A673 (cell line): ENCODE measurements around the gene HRH1.

Experiments
- EZH2 ChIP-seq: fragments of 200-600 bp; sonication (generic); IDR thresholded peaks from 2 replicates; pipeline ENCODE4 v1.6.1; 2017; ENCODE audit warnings: borderline replicate concordance, low read depth, mild to moderate bottlenecking, mixed read lengths, antibody characterized with exemption, low read length; ENCODE audit not compliant: poor library complexity, severe bottlenecking
- TF ChIP-seq, protein P1 (sequence below): fragments of 300-800, 200-600 bp; sonication (generic); conservative IDR thresholded peaks from 2 replicates; pipeline ENCODE4 v1.5.1; 2017; ENCODE audit warnings: low read depth, mild to moderate bottlenecking, antibody characterized with exemption, low read length, moderate library complexity, mixed read lengths

DNA sequence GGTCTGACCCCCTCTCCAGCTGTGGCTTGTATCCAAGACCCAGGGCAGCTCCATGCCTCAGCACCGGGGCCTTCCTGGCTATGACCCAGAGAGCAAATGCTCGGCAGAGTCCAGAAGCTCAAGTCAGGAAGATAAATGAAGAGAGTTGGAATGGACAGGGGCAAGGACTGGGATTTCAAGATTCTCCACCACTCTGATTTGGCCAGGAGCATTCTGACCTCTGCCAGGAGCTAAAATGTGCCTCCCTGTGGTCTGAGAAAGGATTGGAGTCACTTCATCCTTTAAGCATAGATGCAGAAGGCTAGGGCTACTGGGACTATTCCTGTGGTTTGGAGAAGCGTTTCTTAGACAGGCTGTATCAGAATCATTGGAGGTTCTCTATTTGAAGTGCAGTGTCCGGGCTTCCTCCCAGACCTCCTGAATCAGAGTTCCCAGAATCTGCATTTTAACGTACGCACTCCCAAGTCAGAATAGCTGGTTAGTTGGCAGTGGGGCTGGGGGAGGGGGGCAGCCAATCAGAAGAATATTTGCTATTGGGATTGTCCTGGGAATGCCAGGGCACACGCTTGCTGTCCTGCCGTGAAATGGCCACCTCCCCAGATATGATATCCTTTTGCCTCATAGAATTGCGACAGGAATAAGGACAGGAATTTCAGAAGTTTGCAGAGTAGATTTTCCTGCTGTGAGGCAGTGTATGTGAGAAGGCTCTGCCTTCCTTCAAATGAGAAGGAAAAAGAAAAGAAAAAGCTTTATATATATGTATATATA is 57.4 kb downstream of the HRH1 start:
- TF ChIP-seq, protein P1, sequence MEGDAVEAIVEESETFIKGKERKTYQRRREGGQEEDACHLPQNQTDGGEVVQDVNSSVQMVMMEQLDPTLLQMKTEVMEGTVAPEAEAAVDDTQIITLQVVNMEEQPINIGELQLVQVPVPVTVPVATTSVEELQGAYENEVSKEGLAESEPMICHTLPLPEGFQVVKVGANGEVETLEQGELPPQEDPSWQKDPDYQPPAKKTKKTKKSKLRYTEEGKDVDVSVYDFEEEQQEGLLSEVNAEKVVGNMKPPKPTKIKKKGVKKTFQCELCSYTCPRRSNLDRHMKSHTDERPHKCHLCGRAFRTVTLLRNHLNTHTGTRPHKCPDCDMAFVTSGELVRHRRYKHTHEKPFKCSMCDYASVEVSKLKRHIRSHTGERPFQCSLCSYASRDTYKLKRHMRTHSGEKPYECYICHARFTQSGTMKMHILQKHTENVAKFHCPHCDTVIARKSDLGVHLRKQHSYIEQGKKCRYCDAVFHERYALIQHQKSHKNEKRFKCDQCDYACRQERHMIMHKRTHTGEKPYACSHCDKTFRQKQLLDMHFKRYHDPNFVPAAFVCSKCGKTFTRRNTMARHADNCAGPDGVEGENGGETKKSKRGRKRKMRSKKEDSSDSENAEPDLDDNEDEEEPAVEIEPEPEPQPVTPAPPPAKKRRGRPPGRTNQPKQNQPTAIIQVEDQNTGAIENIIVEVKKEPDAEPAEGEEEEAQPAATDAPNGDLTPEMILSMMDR, result no peak
- no peak for TF ChIP-seq EZH2
